GM12865 (cell line): Measurements from ENCODE around the gene RIPPLY1.

Experiments used
- DNase-seq: peaks from one replicate; pipeline ENCODE4 v3.0.0; 2010; ENCODE audit warnings: low read depth
- H3K4me3 ChIP-seq: 2 replicates; pipeline ENCODE4 v1.5.1; 2011; ENCODE audit warnings: mild to moderate bottlenecking, low read depth, low read length, control low read depth
- TF ChIP-seq, protein P1 (sequence below): IDR thresholded peaks from 2 replicates; pipeline ENCODE4 v1.5.1; 2011; ENCODE audit warnings: low read length, control low read depth, low read depth, inconsistent platforms; ENCODE audit not compliant: insufficient read depth; ENCODE audit errors: missing control alignments

Gene RIPPLY1

GRCh38 chrX:106917830-106918500, 14.8 kb upstream of the RIPPLY1 start:
- no peak for DNase-seq
- TF ChIP-seq, protein P1, sequence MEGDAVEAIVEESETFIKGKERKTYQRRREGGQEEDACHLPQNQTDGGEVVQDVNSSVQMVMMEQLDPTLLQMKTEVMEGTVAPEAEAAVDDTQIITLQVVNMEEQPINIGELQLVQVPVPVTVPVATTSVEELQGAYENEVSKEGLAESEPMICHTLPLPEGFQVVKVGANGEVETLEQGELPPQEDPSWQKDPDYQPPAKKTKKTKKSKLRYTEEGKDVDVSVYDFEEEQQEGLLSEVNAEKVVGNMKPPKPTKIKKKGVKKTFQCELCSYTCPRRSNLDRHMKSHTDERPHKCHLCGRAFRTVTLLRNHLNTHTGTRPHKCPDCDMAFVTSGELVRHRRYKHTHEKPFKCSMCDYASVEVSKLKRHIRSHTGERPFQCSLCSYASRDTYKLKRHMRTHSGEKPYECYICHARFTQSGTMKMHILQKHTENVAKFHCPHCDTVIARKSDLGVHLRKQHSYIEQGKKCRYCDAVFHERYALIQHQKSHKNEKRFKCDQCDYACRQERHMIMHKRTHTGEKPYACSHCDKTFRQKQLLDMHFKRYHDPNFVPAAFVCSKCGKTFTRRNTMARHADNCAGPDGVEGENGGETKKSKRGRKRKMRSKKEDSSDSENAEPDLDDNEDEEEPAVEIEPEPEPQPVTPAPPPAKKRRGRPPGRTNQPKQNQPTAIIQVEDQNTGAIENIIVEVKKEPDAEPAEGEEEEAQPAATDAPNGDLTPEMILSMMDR, result no peak
- H3K4me3 ChIP-seq, result no peak overlapping the region

DNA sequence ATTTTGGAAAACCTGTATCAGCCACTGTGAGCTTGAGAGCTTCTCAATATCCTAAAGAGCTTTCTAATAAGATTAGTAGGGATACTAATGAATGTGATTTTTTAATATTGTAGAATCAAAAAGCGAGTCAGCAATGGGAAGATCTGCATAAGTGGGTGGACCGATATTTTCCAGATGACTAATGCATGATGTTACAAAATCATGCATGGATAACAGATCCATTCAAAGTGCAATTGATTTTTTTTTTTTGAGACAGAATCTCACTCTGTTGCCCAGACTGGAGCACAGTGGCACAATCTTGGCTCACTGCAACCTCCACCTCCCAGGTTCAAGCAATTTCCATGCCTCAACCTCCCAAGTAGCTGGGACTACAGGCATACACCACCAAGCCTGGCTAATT, 9.7 kb upstream of the RIPPLY1 start:
- TF ChIP-seq, protein P1, result no peak
- DNase-seq, result no peak
- no peak overlapping the region for H3K4me3 ChIP-seq

- no peak for DNase-seq
- H3K4me3 ChIP-seq, result no peak overlapping the region
- TF ChIP-seq, protein P1, result no peak
Observed at GRCh38 chrX:106906361-106906760, 3.2 kb upstream of the RIPPLY1 start.

GRCh38 chrX:106905064-106905708, 2.0 kb upstream of the RIPPLY1 start:
- TF ChIP-seq, protein P1, result no peak
- no peak for DNase-seq
- H3K4me3 ChIP-seq, result no peak overlapping the region

DNA sequence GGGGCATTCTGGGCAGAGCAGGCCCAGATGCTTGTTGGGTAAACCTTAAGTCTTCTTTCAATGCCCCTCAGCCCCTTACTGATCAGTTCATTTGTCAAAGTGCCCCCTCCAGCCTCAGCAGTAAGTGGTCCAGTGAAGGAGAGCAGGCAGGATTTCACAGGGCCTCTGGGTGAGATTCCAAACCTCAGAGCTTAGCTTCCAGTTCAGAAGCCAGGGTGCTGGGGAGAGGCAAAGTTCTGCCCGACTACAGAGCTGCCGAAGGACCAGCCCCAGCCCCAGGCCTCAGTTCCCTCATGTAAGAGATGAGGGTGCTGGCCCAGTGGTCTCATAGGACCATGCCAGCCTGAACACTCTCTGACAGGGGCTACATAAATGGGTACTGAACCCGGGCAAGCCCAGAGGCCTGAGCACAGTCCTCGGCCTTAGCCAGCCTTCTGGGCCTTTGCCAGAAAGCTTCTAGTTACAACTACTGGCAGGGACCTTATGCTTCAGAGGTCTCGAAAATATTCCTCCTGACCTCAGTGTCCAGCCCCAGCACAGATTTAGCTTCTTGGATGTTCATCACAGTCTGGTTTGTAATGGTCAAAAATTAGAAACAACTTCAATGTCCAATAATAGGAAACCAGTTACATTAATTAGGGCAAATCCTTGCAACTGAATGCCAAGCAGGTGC, 851 bp upstream of the RIPPLY1 start:
- TF ChIP-seq, protein P1, result no peak
- H3K4me3 ChIP-seq, result no peak overlapping the region
- DNase-seq, result no peak

DNA sequence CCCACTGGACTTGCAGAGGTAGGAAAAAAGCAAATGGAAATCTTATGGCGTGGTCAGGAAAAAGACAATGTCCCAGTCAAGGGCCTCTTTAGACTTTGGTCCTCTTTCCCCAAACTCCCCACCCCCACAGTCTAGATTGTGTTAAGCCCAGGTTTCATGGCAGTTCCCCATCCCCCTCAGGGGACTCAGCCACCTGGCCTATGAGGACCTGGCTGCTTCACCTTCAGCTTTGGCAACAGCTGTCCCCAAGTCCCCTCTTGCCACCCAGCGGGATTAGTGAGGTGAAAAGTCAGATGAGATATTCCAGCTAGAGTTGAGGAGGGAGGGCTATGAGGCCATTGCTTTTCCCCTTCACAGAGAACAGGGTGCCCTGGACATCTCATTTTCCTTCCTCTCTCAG, 457 bp downstream of the RIPPLY1 start:
- H3K4me3 ChIP-seq, result no peak overlapping the region
- DNase-seq, result no peak
- TF ChIP-seq, protein P1, result no peak
